HTR-8/SVneo (cell line): ENCODE data around the gene LRRC37A.
"Not testable (repeated sequence)": the region's sequence is repeated elsewhere in the genome, so short reads cannot be mapped to it uniquely, and the experiment has no call there.

ENCODE experiments used
- DNase-seq: peaks from one replicate; pipeline ENCODE4 v3.0.0; 2011; ENCODE audit warnings: low spot score, mixed read lengths; ENCODE audit not compliant: insufficient read length
- FAIRE-seq: peaks from 2 replicates; lab custom pipeline; 2011; peaks lifted over from hg19 to GRCh38; lab: Jason Lieb, UNC

LRRC37A gene

DNA sequence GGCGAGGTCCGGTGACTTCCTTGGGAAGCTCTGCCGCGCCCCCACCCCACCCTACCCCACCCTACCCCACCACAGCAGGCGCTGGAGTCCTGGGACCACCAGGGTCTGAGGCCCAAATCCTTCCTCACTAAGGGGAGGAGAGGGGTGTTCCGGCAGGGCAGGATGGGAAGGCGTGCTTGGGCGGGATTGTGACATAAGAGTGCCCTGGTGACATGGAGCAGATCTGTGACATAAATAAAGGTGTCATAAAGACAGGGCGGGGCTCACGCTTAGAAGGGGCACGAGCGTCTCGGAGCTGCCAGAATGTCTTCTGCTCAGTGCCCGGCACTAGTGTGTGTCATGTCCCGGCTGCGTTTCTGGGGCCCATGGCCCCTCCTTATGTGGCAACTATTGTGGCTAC lies at the start of gene LRRC37A:
TSS of gene LRRC37A (plus strand) at position 301 of the 400 bp plus-strand sequence. CDS start at position 304, 3 bp downstream.
- not testable (repeated sequence) for DNase-seq, FAIRE-seq

DNA sequence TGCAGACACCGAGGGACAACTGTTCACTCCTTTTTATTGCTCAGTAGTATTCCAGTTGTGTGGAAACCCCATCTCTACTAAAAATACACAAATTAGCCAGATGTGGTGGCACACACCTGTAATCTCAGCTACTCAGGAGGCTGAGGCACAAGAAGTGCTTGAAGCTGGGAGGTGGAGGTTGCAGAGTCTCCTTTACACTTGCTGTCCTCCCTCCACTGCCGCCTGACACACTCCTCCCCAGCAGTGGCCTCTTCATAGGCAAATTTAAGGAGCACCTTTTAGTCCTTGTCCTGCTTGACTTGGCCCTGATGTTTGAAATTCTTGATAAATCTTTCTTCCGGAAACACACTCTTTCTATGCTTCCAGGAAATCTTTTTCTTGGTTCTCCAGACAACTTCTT lies 45.8 kb upstream of the LRRC37A start:
- not testable (repeated sequence) for FAIRE-seq, DNase-seq

DNA sequence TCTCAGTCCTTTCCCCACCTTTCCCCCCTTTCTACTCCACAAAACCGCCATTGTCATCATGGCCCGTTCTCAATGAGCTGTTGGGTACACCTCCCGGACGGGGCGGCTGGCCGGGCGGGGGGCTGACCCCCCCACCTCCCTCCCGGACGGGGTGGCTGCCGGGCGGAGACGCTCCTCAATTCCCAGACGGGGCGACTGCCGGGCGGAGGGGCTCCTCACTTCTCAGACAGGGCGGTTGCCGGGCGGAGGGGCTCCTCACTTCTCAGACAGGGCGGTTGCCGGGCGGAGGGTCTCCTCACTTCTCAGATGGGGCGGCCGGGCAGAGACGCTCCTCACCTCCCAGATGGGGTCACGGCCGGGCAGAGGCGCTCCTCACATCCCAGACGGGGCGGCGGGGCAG lies 42.1 kb upstream of the LRRC37A start:
- not testable (repeated sequence) for DNase-seq, FAIRE-seq

DNA sequence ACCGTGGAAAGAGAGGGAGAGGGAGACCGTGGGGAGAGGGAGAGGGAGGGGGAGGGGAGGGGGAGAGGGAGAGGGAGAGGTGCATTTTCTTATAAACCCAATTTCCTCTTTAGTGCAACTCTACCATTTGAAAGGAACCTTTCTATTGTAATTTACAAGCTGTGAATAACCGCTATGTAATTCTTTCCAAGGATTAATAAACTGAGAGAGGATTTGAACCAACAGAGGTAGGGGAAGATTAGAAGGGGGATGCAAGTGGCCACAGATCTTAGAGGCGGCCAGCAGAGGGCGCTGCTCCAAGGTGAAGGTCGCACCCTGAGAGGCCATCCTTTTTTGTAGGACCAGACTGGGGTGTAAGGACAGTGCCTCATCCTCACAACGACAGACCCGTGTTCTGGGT lies 41.2 kb upstream of the LRRC37A start:
- DNase-seq: not testable (repeated sequence)
- FAIRE-seq: peak; percentile 76

DNA sequence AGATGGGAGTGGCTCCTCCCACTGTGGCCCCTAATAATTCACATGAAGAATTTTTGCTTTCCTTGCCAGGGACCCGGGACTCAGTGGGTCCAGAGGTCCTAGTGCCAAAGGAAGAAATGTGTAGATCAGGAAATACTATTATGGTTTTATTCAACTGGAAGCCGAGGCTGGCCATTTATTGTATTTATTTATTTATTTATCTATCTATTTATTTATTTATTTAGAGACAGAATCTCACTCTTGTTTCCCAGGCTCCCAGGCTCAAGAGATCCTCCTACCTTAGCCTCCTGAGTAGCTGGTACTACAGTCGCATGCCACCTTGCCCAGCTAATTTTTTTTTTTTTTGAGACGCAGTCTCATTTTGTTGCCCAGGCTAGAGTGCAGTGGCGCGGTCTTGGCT lies 40.7 kb upstream of the LRRC37A start:
- DNase-seq, FAIRE-seq: not testable (repeated sequence)

DNA sequence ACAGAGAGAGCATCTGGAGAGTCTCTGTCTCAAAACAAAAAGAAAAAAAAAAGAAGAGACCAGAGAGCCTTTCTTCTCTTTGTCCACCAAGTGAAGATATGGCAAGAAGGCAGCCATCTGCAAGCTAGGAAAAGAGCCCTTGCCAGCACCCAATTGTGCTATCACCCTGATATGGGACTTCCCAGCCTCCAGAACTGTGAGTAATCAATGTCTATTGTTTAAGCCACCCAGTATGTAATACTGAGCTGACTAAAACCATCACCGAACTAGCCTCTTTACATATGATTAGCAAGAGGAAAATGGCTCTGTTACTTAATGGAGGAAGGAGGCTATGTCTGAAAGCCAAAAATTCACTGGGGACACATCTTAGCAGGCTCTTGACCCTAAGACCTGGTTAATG lies 38.6 kb upstream of the LRRC37A start:
- FAIRE-seq, DNase-seq: not testable (repeated sequence)

DNA sequence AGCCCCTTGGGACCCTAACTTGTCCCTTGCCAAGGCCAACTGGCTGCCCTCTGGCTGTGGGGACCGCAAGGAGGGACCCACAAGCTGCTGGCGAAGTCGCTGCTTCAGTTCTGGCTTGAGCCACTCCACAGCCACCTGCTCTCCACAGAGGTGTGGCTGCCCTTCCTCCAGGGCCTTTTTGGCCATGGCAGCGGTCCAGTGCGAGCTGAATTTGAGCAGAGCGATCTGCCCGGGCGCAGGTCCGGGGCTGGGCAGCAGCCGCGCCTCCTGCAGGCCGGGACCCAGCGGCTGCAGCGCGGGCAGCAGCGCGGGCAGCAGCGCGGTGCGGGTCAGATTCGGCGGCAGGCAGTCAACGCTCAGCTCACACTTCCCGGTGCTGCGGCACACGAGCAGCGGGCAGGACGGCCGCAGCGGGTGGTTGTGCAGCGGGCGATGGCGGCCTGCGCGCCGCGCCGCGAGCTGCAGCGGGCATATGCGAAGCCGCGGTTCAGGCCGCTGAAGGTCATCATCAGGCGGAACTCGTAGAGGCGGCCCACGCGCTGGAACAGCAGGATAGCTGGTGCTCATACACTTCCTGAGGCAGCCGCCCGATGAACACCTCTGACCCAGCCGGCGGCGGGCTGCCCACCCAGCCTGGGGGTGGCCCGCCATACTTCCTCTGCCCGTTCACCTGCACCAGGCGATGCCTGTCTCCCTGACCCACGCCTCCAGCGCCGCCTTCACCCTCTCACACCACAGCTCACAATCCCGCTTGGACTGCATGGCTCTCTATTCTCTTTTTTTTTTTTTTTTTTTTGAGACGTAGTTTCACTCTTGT lies 34.9 kb upstream of the LRRC37A start:
- DNase-seq: not testable (repeated sequence)
- FAIRE-seq: peak; percentile 83

DNA sequence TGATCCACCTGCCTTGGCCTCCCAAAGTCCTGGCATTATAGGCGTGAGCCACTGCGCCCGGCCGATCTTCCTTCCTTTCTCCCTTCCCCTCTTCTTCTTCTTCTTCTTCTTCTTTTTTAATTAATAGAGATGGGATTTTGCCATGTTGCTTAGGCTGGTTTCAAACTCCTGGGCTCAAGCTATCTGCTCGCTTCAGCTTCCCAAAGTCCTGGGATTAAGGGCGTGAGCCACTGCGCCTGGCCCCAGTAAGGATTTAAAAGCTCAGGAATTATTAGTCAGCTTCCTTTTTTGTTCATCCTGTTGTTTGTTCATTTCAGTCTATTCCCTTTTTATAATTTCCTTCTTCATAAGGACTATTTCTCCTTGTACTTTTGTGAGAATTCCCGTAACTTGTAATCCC lies 32.7 kb upstream of the LRRC37A start:
- no peak for DNase-seq
- no peak for FAIRE-seq

DNA sequence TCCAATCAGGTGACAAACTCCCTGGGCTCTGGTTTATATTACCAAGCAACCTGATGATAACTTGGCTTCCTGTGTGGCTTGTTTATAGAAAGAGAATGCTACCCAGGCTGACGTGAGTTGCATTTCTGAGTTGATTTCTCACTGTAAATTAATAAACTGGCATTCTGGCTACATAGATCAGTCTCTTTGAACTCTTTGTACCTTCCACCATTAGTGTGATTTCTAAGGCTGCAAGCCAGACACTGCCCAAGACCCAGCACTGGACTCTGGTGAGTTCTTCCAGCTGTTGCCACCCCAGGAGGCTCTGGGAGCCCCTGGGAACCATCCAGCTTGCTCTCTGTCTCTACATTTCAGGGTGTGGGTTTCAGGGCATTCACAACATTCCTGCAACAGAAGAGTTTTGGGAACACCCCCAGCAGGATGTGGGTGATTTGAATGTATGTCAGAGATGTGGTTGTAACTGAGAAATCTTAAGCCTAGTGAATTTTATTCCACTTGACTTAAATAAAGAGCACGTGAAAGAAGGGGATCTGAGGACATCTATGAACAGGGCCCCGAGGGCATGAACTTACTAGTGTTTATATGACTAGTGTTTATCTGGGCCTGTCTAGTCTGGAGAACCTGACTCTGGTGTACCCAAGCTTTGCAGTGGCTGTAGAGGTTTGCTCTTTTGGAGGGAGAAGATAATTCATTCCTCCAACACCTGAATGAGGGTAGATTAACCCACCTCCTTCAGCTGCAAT lies 30.3 kb upstream of the LRRC37A start:
- FAIRE-seq (no peak), DNase-seq (peak; percentile 79)

DNA sequence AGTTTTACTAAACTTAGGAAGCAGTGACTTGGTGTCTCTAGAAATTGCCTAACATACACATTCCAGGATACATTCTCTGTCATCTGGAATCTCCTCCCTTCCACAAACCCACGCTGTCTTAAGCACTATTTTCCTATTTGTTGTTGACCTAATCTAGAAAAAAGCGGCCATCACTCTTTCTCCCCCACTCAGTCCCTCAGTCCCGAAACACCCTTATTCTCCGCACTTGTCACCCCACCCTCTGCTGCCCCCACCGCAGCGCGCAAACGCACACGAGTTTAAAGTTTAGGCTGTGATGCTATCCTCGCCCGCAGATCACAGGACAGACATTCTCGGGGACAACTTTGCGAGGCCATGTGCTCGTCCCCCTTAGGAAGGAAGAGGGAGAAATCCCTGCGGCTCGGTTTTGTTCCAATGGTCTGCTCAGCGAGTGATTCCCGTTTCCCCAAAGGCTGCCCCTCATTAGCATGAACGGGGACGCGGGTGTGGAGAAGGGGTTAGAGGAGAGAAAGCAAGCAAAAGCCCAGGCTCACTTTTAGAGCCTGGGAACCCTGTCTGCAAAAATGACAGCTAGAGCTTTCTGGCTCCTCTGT lies 28.8 kb upstream of the LRRC37A start:
- not testable (repeated sequence) for DNase-seq, FAIRE-seq

DNA sequence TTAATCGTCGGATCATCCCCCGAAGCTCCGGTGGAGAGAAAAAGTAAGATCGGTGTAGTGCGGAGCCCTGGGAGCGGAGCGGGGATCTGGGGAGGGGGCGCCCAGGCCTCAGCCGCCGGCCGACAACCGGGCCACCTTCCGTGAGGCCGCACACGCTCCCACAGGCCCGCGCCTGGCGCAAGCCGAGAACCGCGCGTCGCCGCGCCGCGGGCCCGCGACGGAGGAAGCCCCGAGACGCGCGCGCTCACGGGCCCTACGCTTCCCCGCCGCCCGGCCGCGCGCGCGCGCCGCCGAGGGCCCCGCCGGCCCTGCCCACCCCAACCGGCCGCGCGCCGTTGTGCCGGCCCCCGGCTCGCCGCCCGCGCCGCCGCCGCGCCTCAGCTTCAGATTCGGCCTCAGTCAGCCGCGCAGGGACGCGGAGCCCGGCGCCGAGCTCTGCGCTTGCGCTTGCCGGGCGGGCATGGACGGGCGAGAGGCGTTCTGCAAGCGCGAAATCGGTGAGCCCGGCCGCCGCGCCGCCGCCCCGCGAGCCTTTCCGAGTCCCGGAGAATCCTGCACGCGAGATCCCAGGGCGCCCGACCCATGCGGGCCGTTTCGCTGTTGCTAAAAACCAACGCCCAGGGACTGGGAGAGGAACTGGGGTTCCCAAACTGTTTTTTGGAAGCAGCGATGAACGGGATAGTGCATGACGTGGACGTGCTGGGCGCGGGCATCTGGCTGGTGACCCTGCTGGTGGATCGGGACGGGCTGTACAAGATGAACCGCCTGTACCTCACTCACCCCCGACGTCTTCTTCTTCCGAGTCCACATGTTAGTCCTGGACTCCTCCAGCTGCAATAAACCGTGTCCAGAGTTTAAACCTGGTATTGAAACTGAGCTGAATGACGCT lies 28.0 kb upstream of the LRRC37A start:
- FAIRE-seq (no peak), DNase-seq (peak; percentile 87)

DNA sequence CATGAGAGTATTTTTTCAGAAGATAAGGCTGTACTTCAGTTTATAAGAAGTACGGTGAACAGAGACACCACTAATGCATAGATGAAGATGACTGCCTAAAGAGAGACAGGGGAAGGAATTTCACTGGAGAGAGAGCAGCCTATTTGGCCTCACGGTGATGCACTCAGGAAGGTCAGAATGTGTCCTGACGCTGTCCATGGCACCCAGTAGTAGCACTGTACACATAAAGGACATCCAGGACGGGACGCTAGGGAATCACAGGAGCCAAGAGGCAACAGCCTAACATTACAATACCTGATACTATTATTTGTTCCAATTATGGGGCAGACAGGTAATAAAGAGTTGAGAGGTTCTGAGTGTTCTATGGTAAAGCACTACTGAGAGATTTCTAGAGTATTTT lies 24.9 kb upstream of the LRRC37A start:
- no peak for FAIRE-seq
- DNase-seq: no peak

DNA sequence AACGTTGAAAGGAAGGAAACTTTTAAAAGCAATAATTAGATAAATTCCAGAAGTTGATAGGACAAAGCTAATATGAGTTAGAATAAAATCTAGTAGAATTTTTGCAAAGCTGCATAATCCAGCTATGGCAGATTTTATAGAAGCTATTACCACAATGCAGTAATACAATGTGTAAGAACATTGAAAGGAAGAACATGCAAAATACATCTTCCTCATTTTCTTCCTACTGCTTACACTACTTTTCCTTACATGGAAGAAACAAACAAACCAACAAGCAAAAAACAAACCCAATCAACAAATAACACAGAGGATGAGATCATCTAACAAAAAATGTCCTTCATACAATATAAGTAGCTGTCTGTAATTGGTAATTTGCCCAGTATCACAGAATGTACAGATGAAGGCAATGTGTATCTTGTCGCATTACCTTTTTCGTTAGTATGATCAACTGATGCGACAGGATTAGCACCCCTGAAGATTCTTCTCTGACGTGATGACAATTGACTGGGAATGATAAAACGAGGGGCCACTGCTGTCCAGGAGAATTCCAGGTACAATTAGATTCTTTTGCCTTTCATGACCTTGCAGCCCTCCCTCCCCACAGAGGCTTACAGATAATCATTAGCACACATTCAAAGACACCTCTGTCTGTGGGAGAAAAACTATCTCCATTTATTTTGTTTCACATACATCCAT lies 21.2 kb upstream of the LRRC37A start:
- FAIRE-seq (no peak), DNase-seq (no peak)

DNA sequence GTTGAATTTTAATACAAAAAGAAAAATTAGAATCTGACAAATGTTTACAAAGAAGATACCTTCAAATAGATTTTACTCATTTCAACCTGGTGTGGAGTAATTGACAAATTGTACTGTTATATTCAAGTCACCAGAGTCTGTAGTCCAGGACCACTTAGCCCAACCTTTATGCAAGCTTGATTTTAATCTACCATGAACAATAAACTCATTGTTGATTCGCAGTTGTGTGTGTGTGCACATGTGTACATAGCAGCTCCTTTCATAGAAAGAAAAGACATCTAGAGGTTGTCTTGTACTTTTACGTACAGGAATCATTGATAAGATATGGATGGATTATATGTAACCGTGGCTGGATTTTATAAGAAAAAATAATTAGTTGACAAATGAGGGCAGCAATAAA lies 20.7 kb upstream of the LRRC37A start:
- no peak for DNase-seq
- no peak for FAIRE-seq

DNA sequence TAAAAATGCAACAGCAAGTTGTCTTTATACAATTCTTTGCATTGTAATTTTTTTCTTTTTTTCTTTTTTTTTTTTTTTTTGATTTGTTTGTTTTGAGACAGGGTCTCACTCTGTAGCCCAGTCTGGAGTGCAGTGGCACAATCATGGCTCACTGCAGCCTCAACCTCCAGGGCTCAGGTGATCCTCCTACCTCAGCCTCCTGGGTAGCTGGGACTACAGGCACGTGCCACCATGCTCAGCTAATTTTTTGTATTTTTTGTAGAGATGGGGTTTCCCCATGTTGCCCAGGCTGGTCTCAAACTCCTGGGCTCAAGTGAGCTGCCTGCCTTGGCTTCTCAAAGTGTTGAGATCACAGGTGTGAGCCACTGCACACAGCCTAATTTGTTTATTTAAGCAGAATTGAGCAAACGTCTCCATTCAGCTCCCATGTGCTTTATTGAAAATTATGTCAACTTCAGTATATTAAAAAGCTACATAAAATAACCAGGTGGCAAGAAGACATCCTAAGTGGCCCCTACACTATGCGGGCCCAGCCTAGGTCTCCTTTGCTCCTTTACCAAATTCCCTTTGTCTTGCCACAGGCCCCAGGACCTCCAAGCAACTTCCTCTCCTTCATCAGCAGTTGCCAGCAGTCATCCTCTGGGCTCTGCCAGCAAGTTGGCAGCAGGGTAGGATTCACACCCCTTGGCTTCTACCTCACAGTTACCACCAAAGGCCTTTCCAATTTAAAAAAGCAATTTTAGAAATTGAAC lies 18.0 kb upstream of the LRRC37A start:
- FAIRE-seq: not testable (repeated sequence)

DNA sequence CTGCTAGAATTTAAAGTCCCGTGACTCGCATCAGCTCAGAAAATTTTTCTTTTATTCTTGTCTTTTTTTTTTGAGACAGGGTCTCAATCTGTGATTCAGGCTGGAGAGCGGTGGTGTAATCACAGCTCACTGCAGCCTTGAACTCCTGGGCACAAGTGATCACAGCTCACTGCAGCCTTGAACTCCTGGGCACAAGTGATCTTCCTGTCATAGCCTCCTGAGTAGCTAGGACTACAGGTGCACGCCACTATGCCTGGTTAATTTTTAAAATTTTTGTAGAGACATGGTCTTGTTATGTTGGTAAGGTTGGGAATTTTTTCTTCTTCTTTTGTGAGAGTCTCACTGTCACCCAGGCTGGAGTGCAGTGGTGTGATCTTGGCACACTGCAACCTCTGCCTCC lies 13.6 kb upstream of the LRRC37A start:
- DNase-seq, FAIRE-seq: not testable (repeated sequence)

More for the DNA sequence above, 18.0 kb upstream of the LRRC37A start:
- DNase-seq: not testable (repeated sequence)

DNA sequence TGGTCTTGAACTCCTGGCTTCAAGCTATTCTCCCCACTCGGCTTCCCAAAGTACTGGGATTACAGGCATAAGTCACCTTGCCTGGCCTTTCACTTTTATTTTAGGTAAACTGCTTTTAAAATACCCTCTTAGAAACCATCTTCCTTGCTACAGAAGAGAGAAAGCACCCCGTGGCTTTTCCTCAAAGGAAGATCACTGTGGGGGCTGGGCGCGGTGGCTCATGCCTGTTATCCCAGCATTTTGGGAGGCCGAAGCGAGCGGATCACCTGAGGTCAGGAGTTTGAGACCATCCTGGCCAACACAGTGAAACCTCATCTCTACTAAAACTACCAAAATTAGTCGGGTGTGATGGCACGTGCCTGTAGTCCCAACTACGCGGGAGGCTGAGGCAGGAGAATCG lies 12.3 kb upstream of the LRRC37A start:
- not testable (repeated sequence) for FAIRE-seq

DNA sequence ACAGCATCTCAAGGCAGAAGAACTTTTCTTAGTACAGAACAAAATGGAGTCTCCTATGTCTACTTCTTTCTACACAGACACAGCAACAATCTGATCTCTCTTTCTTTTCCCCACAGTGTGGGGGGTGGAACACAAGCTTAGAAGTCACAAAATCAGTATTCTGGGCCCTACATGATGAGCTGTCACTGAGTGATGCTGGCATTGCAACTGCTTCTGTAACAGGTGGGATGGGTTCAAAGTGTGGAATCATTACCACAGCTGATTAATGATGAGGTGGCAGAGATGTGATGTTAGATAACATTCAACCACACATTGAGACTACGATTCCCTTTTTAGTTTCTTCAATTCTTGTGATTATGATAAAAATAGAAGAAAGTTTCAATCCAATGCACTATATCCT lies 10.5 kb upstream of the LRRC37A start:
- not testable (repeated sequence) for DNase-seq, FAIRE-seq

More for the DNA sequence above, 12.3 kb upstream of the LRRC37A start:
- DNase-seq: not testable (repeated sequence)
